22Rv1 (cell line): ENCODE measurements around the gene PDE6G.

Experiments
- ZFX ChIP-seq: fragments of 450-650 bp; IDR thresholded peaks from 2 replicates; pipeline ENCODE4 v1.6.1; 2017; ENCODE audit warnings: antibody characterized with exemption, borderline replicate concordance
- TF ChIP-seq, protein P1 (sequence below): fragments of 450-650 bp; IDR thresholded peaks from 2 replicates; pipeline ENCODE4 v1.5.1; 2017; ENCODE audit warnings: mild to moderate bottlenecking

DNA sequence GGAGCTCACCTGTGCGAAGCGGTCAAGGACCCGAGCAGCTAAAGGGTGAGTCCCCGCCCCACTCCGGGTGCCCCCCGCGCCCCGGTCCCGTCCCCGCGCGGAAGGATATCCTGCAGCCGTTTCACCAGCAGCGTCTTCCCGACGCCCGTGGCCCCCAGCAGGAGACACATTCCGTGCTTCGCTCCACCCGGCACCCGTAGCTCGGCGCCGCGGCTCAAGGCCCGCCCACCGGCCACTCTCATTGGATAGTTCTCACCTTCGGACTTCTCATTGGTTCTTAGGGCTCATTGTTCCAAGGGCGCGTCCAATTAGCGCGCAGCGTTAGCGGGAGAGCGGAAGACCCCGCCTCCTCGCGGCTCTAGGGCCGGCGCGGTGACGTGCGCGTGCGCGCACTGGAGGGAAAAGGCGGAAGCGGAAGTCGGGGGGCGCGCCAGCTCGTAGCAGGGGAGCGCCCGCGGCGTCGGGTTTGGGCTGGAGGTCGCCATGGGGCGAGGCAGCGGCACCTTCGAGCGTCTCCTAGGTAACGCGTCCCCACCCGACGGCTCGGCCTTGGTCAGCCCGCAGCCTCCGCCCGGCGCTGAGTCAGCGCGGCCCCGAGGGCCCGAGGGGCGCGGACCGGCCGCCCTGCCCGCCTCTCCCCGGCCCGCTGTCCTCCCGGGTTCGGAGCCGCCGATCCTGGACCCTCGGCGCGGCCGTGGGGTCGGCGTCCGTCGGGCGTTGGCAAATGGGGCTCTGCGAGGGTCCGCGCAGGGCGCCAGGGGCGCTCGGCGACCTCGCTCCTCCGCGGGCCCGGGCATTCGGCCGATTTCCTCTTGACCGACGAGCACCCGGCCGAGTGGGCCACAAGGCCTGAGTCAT lies 27.5 kb upstream of the PDE6G start, which contains the start of the genes ARL16 and HGS:
- TF ChIP-seq, protein P1, sequence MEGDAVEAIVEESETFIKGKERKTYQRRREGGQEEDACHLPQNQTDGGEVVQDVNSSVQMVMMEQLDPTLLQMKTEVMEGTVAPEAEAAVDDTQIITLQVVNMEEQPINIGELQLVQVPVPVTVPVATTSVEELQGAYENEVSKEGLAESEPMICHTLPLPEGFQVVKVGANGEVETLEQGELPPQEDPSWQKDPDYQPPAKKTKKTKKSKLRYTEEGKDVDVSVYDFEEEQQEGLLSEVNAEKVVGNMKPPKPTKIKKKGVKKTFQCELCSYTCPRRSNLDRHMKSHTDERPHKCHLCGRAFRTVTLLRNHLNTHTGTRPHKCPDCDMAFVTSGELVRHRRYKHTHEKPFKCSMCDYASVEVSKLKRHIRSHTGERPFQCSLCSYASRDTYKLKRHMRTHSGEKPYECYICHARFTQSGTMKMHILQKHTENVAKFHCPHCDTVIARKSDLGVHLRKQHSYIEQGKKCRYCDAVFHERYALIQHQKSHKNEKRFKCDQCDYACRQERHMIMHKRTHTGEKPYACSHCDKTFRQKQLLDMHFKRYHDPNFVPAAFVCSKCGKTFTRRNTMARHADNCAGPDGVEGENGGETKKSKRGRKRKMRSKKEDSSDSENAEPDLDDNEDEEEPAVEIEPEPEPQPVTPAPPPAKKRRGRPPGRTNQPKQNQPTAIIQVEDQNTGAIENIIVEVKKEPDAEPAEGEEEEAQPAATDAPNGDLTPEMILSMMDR = no peak
- TF ChIP-seq ZFX = no peak
